ENCODE data around the gene FCER2.

The FCER2 gene

GRCh38 chr19:7701049-7701653 is 780 bp downstream of the FCER2 start:
- DNase-seq (ENCODE audit: low read depth in 2 of 2) = no peak

- DNase-seq (ENCODE audit: low read depth in 2 of 2) = no peak
Observed at GRCh38 chr19:7699417-7700401, 2.2 kb downstream of the FCER2 start.

GRCh38 chr19:7699003-7699402 is 2.9 kb downstream of the FCER2 start:
- no peak for DNase-seq (ENCODE audit: low read depth in 2 of 2)

- no peak for DNase-seq (ENCODE audit: low read depth in 2 of 2)
Observed at GRCh38 chr19:7698583-7698982, 3.3 kb downstream of the FCER2 start.

GRCh38 chr19:7697721-7698287 is 4.1 kb downstream of the FCER2 start:
- DNase-seq (ENCODE audit: low read depth in 2 of 2) = no peak

- DNase-seq (ENCODE audit: low read depth in 2 of 2) = no peak
Observed at GRCh38 chr19:7694499-7694898, 7.4 kb downstream of the FCER2 start.

GRCh38 chr19:7692417-7693088 is 9.4 kb downstream of the FCER2 start:
- DNase-seq (ENCODE audit: low read depth in 2 of 2) = no peak

- DNase-seq (ENCODE audit: low read depth in 2 of 2) = no peak
Observed at GRCh38 chr19:7691497-7691896, 10.4 kb downstream of the FCER2 start.

- no peak for DNase-seq (ENCODE audit: low read depth in 2 of 2)
Observed at GRCh38 chr19:7690779-7691258, 11.1 kb downstream of the FCER2 start.

GRCh38 chr19:7689165-7689564 is 12.8 kb downstream of the FCER2 start:
- DNase-seq (ENCODE audit: low read depth in 2 of 2) = no peak

- no peak for DNase-seq (ENCODE audit: low read depth in 2 of 2)
Observed at GRCh38 chr19:7687177-7687576, 14.8 kb downstream of the FCER2 start.

- no peak for DNase-seq (ENCODE audit: low read depth in 2 of 2)
Observed at GRCh38 chr19:7685546-7686445, 16.1 kb downstream of the FCER2 start.

- no peak for DNase-seq (ENCODE audit: low read depth in 2 of 2)
Observed at GRCh38 chr19:7682175-7682855, 19.6 kb downstream of the FCER2 start.

GRCh38 chr19:7681340-7682174 is 20.4 kb downstream of the FCER2 start:
- peak; percentile 51 for DNase-seq (ENCODE audit: low read depth in 2 of 2)

- peak; percentile 52 to 56 for DNase-seq (ENCODE audit: low read depth in 2 of 2)
Observed at GRCh38 chr19:7680606-7681339, 21.2 kb downstream of the FCER2 start, which contains the start of gene TRAPPC5. TRAPPC5 (plus strand) TSS chr19:7680833; CDS start chr19:7682254, 1,421 bp downstream.

- no peak for DNase-seq (ENCODE audit: low read depth in 2 of 2)
Observed at GRCh38 chr19:7679771-7680605, 21.9 kb downstream of the FCER2 start.

GRCh38 chr19:7678971-7679751 is 22.8 kb downstream of the FCER2 start:
- DNase-seq (ENCODE audit: low read depth in 2 of 2) = no peak

Measured in fibroblast of skin of left quadriceps (primary cell).